HG03354 (cell line): Measurements from ENCODE around the gene FXR1.
"Not testable (repeated sequence)": the region's sequence is repeated elsewhere in the genome, so short reads cannot be mapped to it uniquely, and the experiment has no call there.

Source experiments
- ATAC-seq: cut with Tn5 transposase; IDR thresholded peaks from one replicate; pipeline ENCODE4 v1.9.1; 2021; ENCODE audit warnings: mild to moderate bottlenecking; ENCODE audit not compliant: unreplicated experiment, poor library complexity, severe bottlenecking

The FXR1 gene

DNA sequence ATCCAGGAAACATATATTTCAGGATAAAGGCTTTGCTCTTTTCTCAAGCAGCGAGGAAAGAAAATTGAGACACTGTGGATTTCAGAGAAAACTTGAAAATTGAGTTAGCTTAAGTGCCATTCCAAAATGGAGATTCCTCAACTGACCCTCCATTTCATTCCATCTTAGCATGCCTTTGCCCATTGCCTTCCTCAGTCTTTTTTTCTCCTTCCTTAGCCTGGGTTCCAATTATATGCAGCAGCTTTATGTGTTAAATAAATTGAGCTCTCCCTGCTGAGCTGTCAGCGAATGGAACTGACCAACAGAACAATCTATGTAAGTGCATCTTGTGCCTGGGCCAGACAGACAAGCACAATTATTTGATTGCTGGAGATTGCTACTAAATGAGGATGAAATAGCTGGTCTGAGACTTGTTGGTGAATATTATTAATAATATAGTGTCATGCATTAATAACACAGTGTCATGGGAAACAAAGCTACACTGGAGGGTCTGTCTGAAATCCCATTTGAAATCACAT lies 84.0 kb downstream of the FXR1 start:
- ATAC-seq = no peak

DNA sequence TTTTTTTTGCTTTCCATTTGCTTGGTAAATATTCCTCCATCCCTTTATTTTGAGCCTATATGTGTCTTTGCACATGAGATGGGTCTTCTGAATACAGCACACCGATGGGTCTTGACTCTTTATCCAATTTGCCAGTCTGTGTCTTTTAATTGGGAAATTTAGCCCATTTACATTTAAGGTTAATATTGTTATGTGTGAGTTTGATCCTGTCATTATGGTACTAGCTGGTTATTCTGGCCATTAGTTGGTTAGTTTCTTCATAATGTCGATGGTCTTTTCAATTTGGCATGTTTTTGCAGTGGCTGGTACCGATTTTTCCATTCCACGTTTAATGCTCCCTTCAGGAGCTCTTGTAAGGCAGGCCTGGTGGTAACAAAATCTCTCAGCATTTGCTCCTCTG lies 89.9 kb downstream of the FXR1 start:
- ATAC-seq = not testable (repeated sequence)

DNA sequence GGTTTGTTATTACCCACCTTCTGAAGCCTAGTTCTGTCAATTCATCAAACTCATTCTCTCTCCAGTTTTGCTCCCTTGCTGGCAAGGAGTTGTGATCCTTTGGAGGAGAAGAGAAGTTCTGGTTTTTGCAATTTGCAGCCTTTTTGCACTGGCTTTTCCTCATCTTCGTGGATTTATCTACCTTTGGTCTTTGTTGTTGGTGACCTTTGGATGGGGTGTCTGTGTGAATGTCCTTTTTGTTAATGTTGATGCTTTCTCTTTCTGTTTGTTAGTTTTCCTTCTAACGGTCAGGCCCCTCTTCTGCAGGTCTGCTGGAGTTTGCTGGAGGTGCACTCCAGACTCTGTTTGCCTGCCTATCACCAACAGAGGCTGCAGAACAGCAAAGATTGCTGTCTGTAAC lies 91.0 kb downstream of the FXR1 start:
- ATAC-seq = not testable (repeated sequence)

DNA sequence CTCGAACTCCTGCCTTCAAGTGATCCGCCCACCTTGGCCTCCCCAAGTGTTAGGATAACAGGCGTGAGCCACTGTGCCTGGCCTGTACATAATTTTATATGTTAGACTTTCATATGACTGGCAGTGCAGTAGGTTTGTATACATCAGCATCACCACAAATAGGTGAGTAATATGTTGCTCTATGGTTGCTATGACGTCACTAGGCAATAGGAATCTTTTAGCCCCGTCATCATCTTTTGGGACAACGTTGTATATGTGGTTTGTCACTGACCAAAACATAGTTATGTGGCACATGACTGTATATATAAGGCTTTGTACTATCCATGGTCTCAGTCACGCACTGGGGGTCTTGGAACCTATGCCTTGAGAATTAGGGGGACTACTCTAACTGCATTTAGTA lies 94.1 kb downstream of the FXR1 start:
- ATAC-seq = no peak

DNA sequence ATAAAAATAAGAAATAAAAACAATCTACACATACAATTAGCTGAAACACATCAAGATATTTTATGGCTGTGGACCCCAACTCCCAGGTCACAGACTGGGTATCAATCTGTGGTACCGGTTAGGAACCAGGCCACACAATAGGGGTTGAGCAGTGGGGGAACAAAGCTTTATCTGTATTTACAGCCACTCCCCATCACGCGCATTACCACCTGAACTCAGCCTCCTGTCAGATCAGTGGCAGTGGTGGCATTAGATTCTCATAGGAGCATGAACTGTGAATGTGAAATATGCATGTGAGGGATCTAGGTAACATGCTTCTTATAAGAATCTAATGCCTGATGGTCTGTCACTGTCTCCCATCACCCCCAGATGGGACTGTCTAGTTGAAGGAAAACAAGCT lies 94.8 kb downstream of the FXR1 start:
- ATAC-seq = no peak

DNA sequence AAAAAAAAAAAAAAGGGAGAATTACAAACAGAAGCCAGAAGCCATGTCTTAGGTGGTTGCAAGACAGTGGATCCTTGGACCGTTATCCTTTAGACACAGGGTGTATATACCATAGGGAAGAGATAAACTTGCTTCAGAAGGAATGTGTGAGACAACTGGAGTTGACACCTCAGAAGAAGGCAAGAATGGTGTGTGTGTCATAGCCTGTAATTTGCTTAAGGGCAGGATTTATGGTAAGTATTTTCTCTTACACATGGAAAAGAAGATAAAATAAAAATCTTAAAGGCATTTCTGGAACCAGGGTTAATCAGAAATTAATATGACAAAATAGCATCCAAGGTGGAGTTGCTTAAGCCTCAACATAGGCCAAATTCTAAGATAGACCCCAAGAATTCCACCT lies 96.3 kb downstream of the FXR1 start:
- ATAC-seq = no peak

DNA sequence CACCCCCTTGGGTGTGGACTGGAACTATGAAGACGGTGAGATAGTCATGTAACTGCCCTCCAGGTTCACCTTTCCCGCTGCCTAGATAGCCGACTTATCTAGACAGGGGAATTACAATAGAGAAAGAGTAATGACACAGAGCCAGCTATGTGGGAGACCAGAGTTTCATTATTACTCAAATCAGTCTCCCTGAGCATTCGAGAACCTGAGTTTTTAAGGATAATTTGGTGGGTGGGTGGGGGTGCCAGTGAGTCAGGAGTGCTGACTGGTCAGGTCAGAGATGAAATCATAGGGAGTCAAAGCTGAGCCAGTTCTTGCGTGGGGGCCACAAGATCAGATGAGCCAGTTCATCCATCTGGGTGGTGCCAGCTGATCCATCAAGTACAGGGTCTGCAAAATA lies 96.8 kb downstream of the FXR1 start:
- no peak for ATAC-seq

DNA sequence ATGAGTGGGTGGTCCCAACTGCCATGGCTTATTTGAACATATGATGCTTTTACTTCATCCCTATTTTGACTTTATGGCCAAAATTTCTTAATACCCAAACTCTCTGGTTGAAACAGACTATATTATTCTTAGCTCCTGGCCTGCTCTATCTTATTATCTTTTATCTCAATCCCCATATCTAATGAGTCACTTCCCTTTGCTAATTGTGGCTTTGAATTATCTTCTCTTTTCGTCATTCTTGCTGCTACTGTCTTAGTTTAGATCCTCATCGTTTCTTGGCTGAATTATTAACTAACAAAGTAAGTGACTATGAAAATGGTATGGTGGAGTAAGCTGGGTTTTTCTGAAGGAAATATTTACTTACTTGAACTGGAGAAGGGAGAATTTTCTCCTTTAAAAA lies 105.2 kb downstream of the FXR1 start:
- no peak for ATAC-seq

DNA sequence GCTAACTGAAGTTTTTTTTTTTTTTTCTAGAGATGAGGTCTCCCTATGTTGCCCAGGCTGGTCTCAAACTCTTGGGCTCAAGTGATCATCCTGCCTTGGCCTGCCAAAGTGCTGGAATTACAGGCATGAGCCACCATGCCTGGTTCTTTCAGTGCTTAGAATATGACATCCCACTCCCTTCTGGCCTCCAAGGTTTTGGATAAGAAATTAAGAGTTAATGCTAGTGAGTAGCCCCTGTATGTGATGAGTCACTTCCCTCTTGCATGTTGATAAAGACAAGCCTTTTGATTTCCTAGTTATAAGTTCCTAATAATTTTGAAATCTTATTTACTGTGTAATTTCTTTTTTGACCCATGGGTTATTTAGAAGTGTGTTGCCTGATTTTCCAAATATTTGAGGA lies 112.7 kb downstream of the FXR1 start:
- ATAC-seq = no peak

DNA sequence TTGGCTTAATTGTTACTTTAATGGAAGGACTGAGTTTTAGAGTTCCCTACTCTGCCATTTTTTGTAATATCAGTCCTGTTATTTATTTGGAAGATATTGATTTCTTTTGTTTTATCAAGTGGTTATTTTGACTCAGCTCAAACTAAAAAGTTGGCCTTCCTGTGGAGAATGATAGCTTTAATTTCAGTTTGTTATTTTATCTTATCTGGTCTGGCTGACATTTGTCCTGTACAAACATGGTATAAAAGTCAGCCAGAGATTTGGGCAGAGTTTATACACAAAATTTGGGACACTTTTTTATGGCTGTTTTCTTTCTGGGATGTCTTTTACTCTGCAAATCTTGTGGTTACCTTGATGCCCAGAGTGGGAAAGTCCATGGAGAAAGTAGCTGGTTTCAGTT lies 118.5 kb downstream of the FXR1 start:
- ATAC-seq = no peak
